MCF 10A (cell line): Measurements from ENCODE around the gene ITPRIPL1. TPM values are rescaled to one million over a fixed set of nuclear protein-coding genes. Genes with fewer than 3 reads are reported as not detected.

Source experiments
- BruUV-seq: library from RNA; stranded (reverse); fragments of 400-500 nt; replicated peaks from 2 replicates; lab custom pipeline; 2021; lab: Mats Ljungman, UMichigan
- CTCF ChIA-PET: fragments of 300-600 bp; sonication (Branson Sonifier 250); formaldehyde crosslinking; extraction: SDS; loops from one replicate; lab custom pipeline; 2021; ENCODE audit warnings: antibody characterized with exemption, inconsistent platforms; lab: Yijun Ruan, JAX
- POLR2A ChIA-PET: fragments of 300-600, 350-650 bp; sonication (Branson Sonifier 250); formaldehyde crosslinking; extraction: SDS; loops from one replicate; lab custom pipeline; 2020; ENCODE audit warnings: antibody characterized with exemption, inconsistent platforms; lab: Yijun Ruan, JAX
- DNase-seq: peaks from one replicate; pipeline ENCODE4 v3.0.0-alpha.2; 2018; ENCODE audit not compliant: unreplicated experiment
- H3K27ac Mint-ChIP-seq: one replicate; pipeline ENCODE4 v1.8.0; 2022; ENCODE audit warnings: mild to moderate bottlenecking, low read depth, mixed read lengths; ENCODE audit not compliant: unreplicated experiment
- H3K27me3 Mint-ChIP-seq: one replicate; pipeline ENCODE4 v1.8.0; 2022; ENCODE audit warnings: mixed read lengths; ENCODE audit not compliant: insufficient read depth, unreplicated experiment
- H3K36me3 Mint-ChIP-seq: one replicate; pipeline ENCODE4 v1.8.0; 2022; ENCODE audit warnings: mild to moderate bottlenecking, moderate library complexity, mixed read lengths; ENCODE audit not compliant: insufficient read depth, unreplicated experiment
- H3K4me1 Mint-ChIP-seq: one replicate; pipeline ENCODE4 v1.8.0; 2022; ENCODE audit warnings: mixed read lengths; ENCODE audit not compliant: insufficient read depth, unreplicated experiment
- H3K4me3 Mint-ChIP-seq: one replicate; pipeline ENCODE4 v1.8.0; 2022; ENCODE audit warnings: mild to moderate bottlenecking, moderate library complexity, mixed read lengths; ENCODE audit not compliant: unreplicated experiment
- H3K9me3 Mint-ChIP-seq: one replicate; pipeline ENCODE4 v1.8.0; 2022; ENCODE audit warnings: mixed read lengths; ENCODE audit not compliant: unreplicated experiment
- CTCF ChIP-seq: fragments of 200-600 bp; IDR thresholded peaks from one replicate; pipeline ENCODE4 v1.8.0; 2022; ENCODE audit warnings: antibody characterized with exemption, mild to moderate bottlenecking; ENCODE audit not compliant: unreplicated experiment
- intact Hi-C: fragments of 100-400 bp; cut with micrococcal nuclease; formaldehyde crosslinking; loops from 2 replicates; pipeline ENCODE4 v1.14.1; 2022
- total RNA-seq: library from RNA; stranded (reverse); gene quantifications from 2 replicates; pipeline ENCODE4 v1.2.3, GENCODE V29; 2022

The ITPRIPL1 gene
- total RNA-seq, 1 experiment from 2014 or later = not detected

GRCh38 chr2:96374211-96374951, 49.3 kb downstream of the ITPRIPL1 start:
- H3K4me1 Mint-ChIP-seq = no peaks in the 10 kb centered on the region
- no peaks in the 10 kb centered on the region for H3K27me3 Mint-ChIP-seq
- H3K27ac Mint-ChIP-seq = no peak overlapping the region
- H3K9me3 Mint-ChIP-seq = peaks cover 9% of the 10 kb centered on the region
- intact Hi-C loops = no loop called here
- ChIA-PET POLR2A (no interaction called here), CTCF (no interaction called here)
- no peak for TF ChIP-seq CTCF
- H3K4me3 Mint-ChIP-seq = no peak overlapping the region
- peaks cover 6% of the 10 kb centered on the region for H3K36me3 Mint-ChIP-seq
- BruUV-seq = no TSS peak
- DNase-seq = peak; percentile 49

Other genes with a start within 250 kb of the ITPRIPL1 start
- not detected in 2 replicates for gene ADRA2B, start 208.7 kb upstream of the ITPRIPL1 start, total RNA-seq
- gene ASTL, start 186.8 kb upstream of the ITPRIPL1 start, total RNA-seq = not detected in 2 replicates
- 1.3 and 3.3 TPM in 2 replicates for gene DUSP2, start 179.9 kb upstream of the ITPRIPL1 start, total RNA-seq
- gene STARD7, start 116.5 kb upstream of the ITPRIPL1 start, total RNA-seq = 84.1 and 105 TPM in 2 replicates
- 31.5 and 40.0 TPM in 2 replicates for gene TMEM127, start 59.3 kb upstream of the ITPRIPL1 start, total RNA-seq
- 62.3 and 63.3 TPM in 2 replicates for gene CIAO1, start 59.1 kb upstream of the ITPRIPL1 start, total RNA-seq
- 115 and 116 TPM in 2 replicates for gene SNRNP200, start 19.8 kb upstream of the ITPRIPL1 start, total RNA-seq
- gene NCAPH, start 10.4 kb downstream of the ITPRIPL1 start, total RNA-seq = 10.7 and 11.5 TPM in 2 replicates
- gene NEURL3, start 180.0 kb downstream of the ITPRIPL1 start, total RNA-seq = not detected in 2 replicates
- 3.0 and 3.4 TPM in 2 replicates for gene ARID5A, start 211.4 kb downstream of the ITPRIPL1 start, total RNA-seq